IPS-NIHi7 (cell line): ENCODE measurements around the gene ZNF555.
A peak's percentile ranks its signal among the peaks of the same experiment; 100 is the strongest.
"Not testable (repeated sequence)": the region's sequence is repeated elsewhere in the genome, so short reads cannot be mapped to it uniquely, and the experiment has no call there.

Experiments used
- DNase-seq: peaks from one replicate; pipeline ENCODE4 v3.0.0; 2012; ENCODE audit warnings: mixed read lengths; ENCODE audit errors: extremely low spot score

Gene ZNF555

GRCh38 chr19:2867025-2867991 lies 26.0 kb downstream of the ZNF555 start, which contains the start of gene ZNF556:
Gene ZNF556, plus strand, starts transcription at chr19:2867335. Its CDS starts 87 bp downstream, at chr19:2867422.
- peak; percentile 14 for DNase-seq

GRCh38 chr19:2869618-2870017 lies 28.3 kb downstream of the ZNF555 start:
- DNase-seq = no peak

- DNase-seq = not testable (repeated sequence)
Observed at GRCh38 chr19:2872175-2872574, 30.9 kb downstream of the ZNF555 start.

GRCh38 chr19:2877398-2878331 lies 36.4 kb downstream of the ZNF555 start:
- no peak for DNase-seq

- no peak for DNase-seq
Observed at GRCh38 chr19:2883686-2884439, 42.6 kb downstream of the ZNF555 start.

GRCh38 chr19:2885736-2886135 lies 44.5 kb downstream of the ZNF555 start:
- DNase-seq = no peak

- peak; percentile 73 for DNase-seq
Observed at GRCh38 chr19:2887391-2887914, 46.2 kb downstream of the ZNF555 start.

- no peak for DNase-seq
Observed at GRCh38 chr19:2888731-2889224, 47.5 kb downstream of the ZNF555 start.

- DNase-seq = not testable (repeated sequence)
Observed at GRCh38 chr19:2890531-2890930, 49.3 kb downstream of the ZNF555 start.

GRCh38 chr19:2896694-2897093 lies 55.4 kb downstream of the ZNF555 start:
- no peak for DNase-seq

GRCh38 chr19:2900296-2901252 lies 59.3 kb downstream of the ZNF555 start, which contains the start of gene ZNF57:
Gene ZNF57, plus strand, starts transcription at chr19:2900928. Its CDS starts 118 bp downstream, at chr19:2901046.
- peak; percentile 100 for DNase-seq

GRCh38 chr19:2902590-2903218 lies 61.4 kb downstream of the ZNF555 start:
- DNase-seq = no peak

- not testable (repeated sequence) for DNase-seq
Observed at GRCh38 chr19:2903326-2903725, 62.1 kb downstream of the ZNF555 start.

GRCh38 chr19:2905918-2906519 lies 64.7 kb downstream of the ZNF555 start:
- DNase-seq = no peak

- no peak for DNase-seq
Observed at GRCh38 chr19:2906631-2907195, 65.4 kb downstream of the ZNF555 start.
